ENCODE data around the gene KBTBD12. TPM values are rescaled to one million over a fixed set of nuclear protein-coding genes. Genes with fewer than 3 reads are reported as not detected.

The KBTBD12 gene
- total RNA-seq, 2 experiments from 2014 or later = not detected

- H3K27me3 Mint-ChIP-seq = peaks cover 1% of the 10 kb centered on the region
- ChIA-PET POLR2A (no interaction called here), CTCF (no interaction called here)
- no peaks in the 10 kb centered on the region for H3K4me1 Mint-ChIP-seq
- no peak overlapping the region for H3K27ac Mint-ChIP-seq
- no peaks in the 10 kb centered on the region for H3K36me3 Mint-ChIP-seq (ENCODE audit: low read depth)
- H3K9me3 Mint-ChIP-seq = no peaks in the 10 kb centered on the region
- no peak overlapping the region for H3K4me3 Mint-ChIP-seq
- DNase-seq = no peak
These were observed 72.4 kb downstream of the KBTBD12 start for GRCh38 chr3:127987309-127987995.

- Mint-ChIP-seq H3K4me3 (no peak overlapping the region), H3K27me3 (no peaks in the 10 kb centered on the region), H3K27ac (no peak overlapping the region), H3K4me1 (no peaks in the 10 kb centered on the region), H3K36me3 (ENCODE audit: low read depth) (no peaks in the 10 kb centered on the region), H3K9me3 (no peaks in the 10 kb centered on the region)
- CTCF ChIA-PET = no interaction called here
- POLR2A ChIA-PET = no interaction called here
- DNase-seq = no peak
These were observed 73.9 kb downstream of the KBTBD12 start for GRCh38 chr3:127988770-127989557.

GRCh38 chr3:127990051-127990450 is 75.0 kb downstream of the KBTBD12 start:
- H3K36me3 Mint-ChIP-seq (ENCODE audit: low read depth) = no peaks in the 10 kb centered on the region
- no peaks in the 10 kb centered on the region for H3K4me1 Mint-ChIP-seq
- ChIA-PET POLR2A (no interaction called here), CTCF (no interaction called here)
- H3K27me3 Mint-ChIP-seq = no peaks in the 10 kb centered on the region
- no peak overlapping the region for H3K4me3 Mint-ChIP-seq
- H3K27ac Mint-ChIP-seq = no peak overlapping the region
- no peaks in the 10 kb centered on the region for H3K9me3 Mint-ChIP-seq
- no peak for DNase-seq

- DNase-seq = no peak
- ChIA-PET CTCF (no interaction called here), POLR2A (no interaction called here)
- H3K4me3 Mint-ChIP-seq = no peak overlapping the region
- no peaks in the 10 kb centered on the region for H3K36me3 Mint-ChIP-seq (ENCODE audit: low read depth)
- H3K27ac Mint-ChIP-seq = no peak overlapping the region
- H3K9me3 Mint-ChIP-seq = no peaks in the 10 kb centered on the region
- H3K27me3 Mint-ChIP-seq = no peaks in the 10 kb centered on the region
- H3K4me1 Mint-ChIP-seq = no peaks in the 10 kb centered on the region
These were observed 75.4 kb downstream of the KBTBD12 start for GRCh38 chr3:127990461-127990860.

GRCh38 chr3:127991251-127991650 is 76.2 kb downstream of the KBTBD12 start:
- Mint-ChIP-seq H3K27ac (no peak overlapping the region), H3K36me3 (ENCODE audit: low read depth) (no peaks in the 10 kb centered on the region), H3K4me3 (no peak overlapping the region), H3K4me1 (no peaks in the 10 kb centered on the region), H3K27me3 (no peaks in the 10 kb centered on the region), H3K9me3 (no peaks in the 10 kb centered on the region)
- POLR2A ChIA-PET = no interaction called here
- CTCF ChIA-PET = no interaction called here
- no peak for DNase-seq

- Mint-ChIP-seq H3K4me3 (no peak overlapping the region), H3K27ac (no peak overlapping the region), H3K36me3 (ENCODE audit: low read depth) (no peaks in the 10 kb centered on the region), H3K4me1 (no peaks in the 10 kb centered on the region), H3K9me3 (no peaks in the 10 kb centered on the region), H3K27me3 (no peaks in the 10 kb centered on the region)
- POLR2A ChIA-PET = no interaction called here
- CTCF ChIA-PET = no interaction called here
- DNase-seq = no peak
These were observed 76.6 kb downstream of the KBTBD12 start for GRCh38 chr3:127991681-127992080.

GRCh38 chr3:127992127-127992526 is 77.1 kb downstream of the KBTBD12 start:
- no peaks in the 10 kb centered on the region for H3K4me1 Mint-ChIP-seq
- POLR2A ChIA-PET = no interaction called here
- H3K4me3 Mint-ChIP-seq = no peak overlapping the region
- no peaks in the 10 kb centered on the region for H3K9me3 Mint-ChIP-seq
- CTCF ChIA-PET = no interaction called here
- no peaks in the 10 kb centered on the region for H3K36me3 Mint-ChIP-seq (ENCODE audit: low read depth)
- H3K27me3 Mint-ChIP-seq = no peaks in the 10 kb centered on the region
- no peak for DNase-seq
- H3K27ac Mint-ChIP-seq = no peak overlapping the region

GRCh38 chr3:127994011-127994410 is 79.0 kb downstream of the KBTBD12 start:
- H3K36me3 Mint-ChIP-seq (ENCODE audit: low read depth) = no peaks in the 10 kb centered on the region
- no peaks in the 10 kb centered on the region for H3K4me1 Mint-ChIP-seq
- ChIA-PET CTCF (no interaction called here), POLR2A (no interaction called here)
- no peaks in the 10 kb centered on the region for H3K9me3 Mint-ChIP-seq
- DNase-seq = no peak
- H3K27ac Mint-ChIP-seq = no peak overlapping the region
- no peak overlapping the region for H3K4me3 Mint-ChIP-seq
- no peaks in the 10 kb centered on the region for H3K27me3 Mint-ChIP-seq

- Mint-ChIP-seq H3K27me3 (no peaks in the 10 kb centered on the region), H3K4me1 (no peaks in the 10 kb centered on the region), H3K9me3 (no peaks in the 10 kb centered on the region), H3K27ac (no peak overlapping the region), H3K4me3 (no peak overlapping the region), H3K36me3 (ENCODE audit: low read depth) (no peaks in the 10 kb centered on the region)
- DNase-seq = no peak
- ChIA-PET POLR2A (no interaction called here), CTCF (no interaction called here)
These were observed 82.0 kb downstream of the KBTBD12 start for GRCh38 chr3:127997016-127997415.

GRCh38 chr3:127997961-127998360 is 82.9 kb downstream of the KBTBD12 start:
- POLR2A ChIA-PET = no interaction called here
- peaks cover 2% of the 10 kb centered on the region for H3K27me3 Mint-ChIP-seq
- no peak overlapping the region for H3K27ac Mint-ChIP-seq
- CTCF ChIA-PET = no interaction called here
- no peaks in the 10 kb centered on the region for H3K4me1 Mint-ChIP-seq
- DNase-seq = no peak
- no peak overlapping the region for H3K4me3 Mint-ChIP-seq
- no peaks in the 10 kb centered on the region for H3K36me3 Mint-ChIP-seq (ENCODE audit: low read depth)
- no peaks in the 10 kb centered on the region for H3K9me3 Mint-ChIP-seq

GRCh38 chr3:127998596-127998995 is 83.6 kb downstream of the KBTBD12 start:
- H3K27ac Mint-ChIP-seq = no peak overlapping the region
- H3K4me1 Mint-ChIP-seq = no peaks in the 10 kb centered on the region
- DNase-seq = no peak
- ChIA-PET CTCF (no interaction called here), POLR2A (no interaction called here)
- no peak overlapping the region for H3K4me3 Mint-ChIP-seq
- H3K36me3 Mint-ChIP-seq (ENCODE audit: low read depth) = no peaks in the 10 kb centered on the region
- H3K27me3 Mint-ChIP-seq = peaks cover 3% of the 10 kb centered on the region
- no peaks in the 10 kb centered on the region for H3K9me3 Mint-ChIP-seq

GRCh38 chr3:127999509-128000106 is 84.6 kb downstream of the KBTBD12 start:
- no peak overlapping the region for H3K4me3 Mint-ChIP-seq
- CTCF ChIA-PET = interaction anchor here (0.6 kb wide), 1 partner anchor 425 kb away, joined by 3 read pairs; no protein-coding TSS in a partner anchor
- H3K36me3 Mint-ChIP-seq (ENCODE audit: low read depth) = no peaks in the 10 kb centered on the region
- H3K9me3 Mint-ChIP-seq = no peaks in the 10 kb centered on the region
- H3K27ac Mint-ChIP-seq = no peak overlapping the region
- no peak for DNase-seq
- POLR2A ChIA-PET = no interaction called here
- no peaks in the 10 kb centered on the region for H3K4me1 Mint-ChIP-seq
- peaks cover 3% of the 10 kb centered on the region for H3K27me3 Mint-ChIP-seq

GRCh38 chr3:128001576-128001975 is 86.5 kb downstream of the KBTBD12 start:
- H3K27me3 Mint-ChIP-seq = peaks cover 3% of the 10 kb centered on the region
- DNase-seq = no peak
- H3K27ac Mint-ChIP-seq = no peak overlapping the region
- no peaks in the 10 kb centered on the region for H3K36me3 Mint-ChIP-seq (ENCODE audit: low read depth)
- ChIA-PET CTCF (interaction anchor here (0.6 kb wide), 1 partner anchor 15 kb away, joined by 3 read pairs; no protein-coding TSS in a partner anchor), POLR2A (no interaction called here)
- H3K9me3 Mint-ChIP-seq = no peaks in the 10 kb centered on the region
- no peaks in the 10 kb centered on the region for H3K4me1 Mint-ChIP-seq
- H3K4me3 Mint-ChIP-seq = no peak overlapping the region

GRCh38 chr3:128004661-128005060 is 89.6 kb downstream of the KBTBD12 start:
- H3K4me1 Mint-ChIP-seq = no peaks in the 10 kb centered on the region
- H3K36me3 Mint-ChIP-seq (ENCODE audit: low read depth) = no peaks in the 10 kb centered on the region
- CTCF ChIA-PET = no interaction called here

More at GRCh38 chr3:128004661-128005060, 89.6 kb downstream of the KBTBD12 start:
- no peak overlapping the region for H3K4me3 Mint-ChIP-seq
- POLR2A ChIA-PET = no interaction called here
- no peak for DNase-seq
- no peaks in the 10 kb centered on the region for H3K9me3 Mint-ChIP-seq
- no peak overlapping the region for H3K27ac Mint-ChIP-seq
- H3K27me3 Mint-ChIP-seq = peaks cover 3% of the 10 kb centered on the region

All from activated CD4-positive, alpha-beta memory T cell treated with anti-CD3 and anti-CD28 coated beads, Interleukin-2, amount 10 ng/mL, durations not matched to agents 7 days and 5 days (primary cell).